ENCODE results near the gene MANBA. TPM values are rescaled to one million over a fixed set of nuclear protein-coding genes. Genes with fewer than 3 reads are reported as not detected.

Gene MANBA
- total and polyA plus RNA-seq, 2 of the 4 experiments (the other 2 are of a cell fraction) = 11.5 to 17.2 TPM

GRCh38 chr4:102692474-102692873, 68.3 kb downstream of the MANBA start:
- peak overlapping the region; percentile 58 for H2BK20ac ChIP-seq (ENCODE audit: low read depth, low read length)
- H4K20me1 ChIP-seq (ENCODE audit: insufficient read depth, low read length) = no peaks in the 10 kb centered on the region
- in situ Hi-C loops (cut with MboI; ENCODE audit: low sequenced_read_pairs) (no loop called here), intact Hi-C loops (cut with micrococcal nuclease) (no loop called here), dilution Hi-C loops (cut with HindIII; ENCODE audit: low sequenced_read_pairs, unreplicated experiment) (no loop called here)
- CTCF ChIA-PET = interaction anchor here (0.6 to 1.1 kb wide), 2 partner anchors 20 to 22 kb away, joined by 3 read pairs; no protein-coding TSS in a partner anchor
- no peak for DNase-seq
- peak overlapping the region; percentile 76 for H3K56ac ChIP-seq (ENCODE audit: extremely low read depth, insufficient read depth, low read length)
- H3K27me3 ChIP-seq (ENCODE audit: control insufficient read depth, insufficient read depth, low read length) = no peaks in the 10 kb centered on the region
- H2BK120ac ChIP-seq (ENCODE audit: low read depth, low read length) = peak overlapping the region; percentile 75
- BruUV-seq (replicated peaks) = no TSS peak
- H2AK9ac ChIP-seq (replicated peaks; ENCODE audit: low read depth, low read length, poor library complexity) = no peak overlapping the region
- peak overlapping the region; percentile 47; the same call in 1 of the 2 replicates for H3K4ac ChIP-seq (ENCODE audit: low read depth, low read length)
- H4K5ac ChIP-seq (ENCODE audit: low read depth, low read length) = 0 out of 2 replicates have a peak overlapping the region, but pooled peaks have one; percentile 47
- ATAC-seq (ENCODE audit: low read depth) = peak; percentile 38; the same call in 1 of the 2 replicates
- H3K9me1 ChIP-seq (ENCODE audit: insufficient read depth, low read length) = peaks cover 16% of the 10 kb centered on the region
- no peak overlapping the region for H2AK5ac ChIP-seq (ENCODE audit: low read depth, low read length)
- peaks cover 2 to 9% of the 10 kb centered on the region in 2 experiments; a peak in 3 of 4 replicates for H3K79me1 ChIP-seq (ENCODE audit: low read depth in 1 of 2, low read length in 2 of 2)
- peak overlapping the region; percentile 42 to 48; a peak in 3 of 4 replicates for H4K8ac ChIP-seq (ENCODE audit: low read depth in 2 of 2, low read length in 2 of 2)
- H3K18ac ChIP-seq (ENCODE audit: low read depth, low read length) = peak overlapping the region; percentile 68; the same call in 1 of the 2 replicates
- H3K27ac ChIP-seq (ENCODE audit: insufficient read depth, low read length) = peak overlapping the region; percentile 34; the same call in 1 of the 2 replicates
- H3K9ac ChIP-seq (ENCODE audit: low read depth, low read length) = peak overlapping the region; percentile 4; the same call in 1 of the 2 replicates
- H3K4me1 ChIP-seq (ENCODE audit: control insufficient read depth, insufficient read depth, low read length) = peaks cover 11% of the 10 kb centered on the region
- WGBS, 2 experiments (ENCODE audit: extremely low coverage in 2 of 2, insufficient read length in 1 of 2) = 8% methylated on average over 2 of the region's 3 CpGs; no CpG with 5 or more reads in 1 of the 2 experiments
- peak overlapping the region; percentile 75 for H3K14ac ChIP-seq (replicated peaks; ENCODE audit: low read depth, low read length)
- H3K23ac ChIP-seq (ENCODE audit: low read depth, low read length) = peak overlapping the region; percentile 76
- H3K9me3 ChIP-seq (ENCODE audit: control insufficient read depth, insufficient read depth, low read length) = no peaks in the 10 kb centered on the region
- H3K36me3 ChIP-seq (ENCODE audit: control insufficient read depth, insufficient read depth, low read length) = peaks cover 2% of the 10 kb centered on the region; the same call in 1 of the 2 replicates
- peak overlapping the region; percentile 30; the same call in 1 of the 3 replicates for H2BK15ac ChIP-seq (ENCODE audit: low read depth, low read length)
- peak overlapping the region; percentile 53; the same call in 1 of the 2 replicates for H4K91ac ChIP-seq (ENCODE audit: insufficient read depth, low read depth, low read length)
- H3K4me2 ChIP-seq (ENCODE audit: low read depth, low read length) = peak overlapping the region; percentile 31; the same call in 1 of the 2 replicates
- peak overlapping the region; percentile 72 for H2BK5ac ChIP-seq (ENCODE audit: low read depth, low read length, poor library complexity, severe bottlenecking)
- no peak overlapping the region; the same call in 1 of the 2 replicates for H3K4me3 ChIP-seq (ENCODE audit: insufficient read depth, low read depth, low read length)
- TF ChIP-seq RAD21 (IDR thresholded peaks at IDR 0.05; ENCODE audit: low read length) = no peak
- TF ChIP-seq MXI1 (IDR thresholded peaks at IDR 0.05; ENCODE audit: borderline replicate concordance, low read depth, low read length) = no peak
- TF ChIP-seq MAFK (IDR thresholded peaks at IDR 0.05; ENCODE audit: low read depth, low read length) = peak; percentile 47; the same call in 1 of the 2 replicates
- TF ChIP-seq CHD1 (IDR thresholded peaks at IDR 0.05; ENCODE audit: low read depth, low read length) = no peak
- H2AFZ ChIP-seq (replicated peaks; ENCODE audit: low read length, poor library complexity) = no peak overlapping the region
- POLR2A ChIA-PET (ENCODE audit: unreplicated experiment) = interaction anchor here (0.6 to 0.9 kb wide), 2 partner anchors 61 to 68 kb away, joined by 3 to 4 read pairs; partner anchors contain the start of gene MANBA
